GM19468 (cell line): Measurements from ENCODE around the gene VGLL4.
"Not testable (repeated sequence)": the region's sequence is repeated elsewhere in the genome, so short reads cannot be mapped to it uniquely, and the experiment has no call there.

Experiments used
- ATAC-seq: cut with Tn5 transposase; IDR thresholded peaks from one replicate; pipeline ENCODE4 v1.9.1; 2021; ENCODE audit warnings: mild to moderate bottlenecking, moderate library complexity, moderate number of reproducible peaks; ENCODE audit not compliant: unreplicated experiment; ENCODE audit errors: extremely low read depth

The VGLL4 gene

DNA sequence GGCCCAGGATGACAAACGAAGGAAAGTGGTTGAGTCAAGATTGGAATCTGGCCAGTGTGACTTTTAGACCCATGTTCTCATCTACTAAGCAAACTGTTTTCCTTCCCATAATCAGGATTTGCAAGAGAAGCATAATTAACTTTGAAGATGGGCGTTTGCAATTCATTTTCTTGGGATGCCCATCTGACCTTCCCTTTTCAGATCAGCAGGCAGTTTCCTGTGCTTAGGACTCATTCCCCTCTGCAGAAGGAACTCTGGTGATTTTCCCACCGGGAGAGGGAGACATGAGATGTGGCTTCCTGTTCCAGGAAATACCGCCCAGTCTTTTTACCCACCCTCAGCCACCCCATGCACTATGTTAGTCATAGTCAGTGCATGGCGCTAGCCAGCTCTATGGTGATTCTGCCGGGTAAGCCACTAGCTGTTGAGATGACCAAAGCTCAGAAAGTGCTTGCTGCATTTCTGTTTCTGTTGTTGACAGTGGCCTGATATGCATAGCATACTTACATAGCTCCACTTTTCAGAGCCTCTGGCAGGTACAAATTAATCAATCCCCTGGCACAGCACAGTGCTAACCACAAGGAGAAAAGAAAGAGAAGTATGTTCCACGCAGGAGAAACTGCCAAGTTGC lies 129.4 kb downstream of the VGLL4 start:
- ATAC-seq, result no peak

- ATAC-seq, result no peak
Observed at GRCh38 chr3:11513817-11514135, 129.9 kb downstream of the VGLL4 start.

DNA sequence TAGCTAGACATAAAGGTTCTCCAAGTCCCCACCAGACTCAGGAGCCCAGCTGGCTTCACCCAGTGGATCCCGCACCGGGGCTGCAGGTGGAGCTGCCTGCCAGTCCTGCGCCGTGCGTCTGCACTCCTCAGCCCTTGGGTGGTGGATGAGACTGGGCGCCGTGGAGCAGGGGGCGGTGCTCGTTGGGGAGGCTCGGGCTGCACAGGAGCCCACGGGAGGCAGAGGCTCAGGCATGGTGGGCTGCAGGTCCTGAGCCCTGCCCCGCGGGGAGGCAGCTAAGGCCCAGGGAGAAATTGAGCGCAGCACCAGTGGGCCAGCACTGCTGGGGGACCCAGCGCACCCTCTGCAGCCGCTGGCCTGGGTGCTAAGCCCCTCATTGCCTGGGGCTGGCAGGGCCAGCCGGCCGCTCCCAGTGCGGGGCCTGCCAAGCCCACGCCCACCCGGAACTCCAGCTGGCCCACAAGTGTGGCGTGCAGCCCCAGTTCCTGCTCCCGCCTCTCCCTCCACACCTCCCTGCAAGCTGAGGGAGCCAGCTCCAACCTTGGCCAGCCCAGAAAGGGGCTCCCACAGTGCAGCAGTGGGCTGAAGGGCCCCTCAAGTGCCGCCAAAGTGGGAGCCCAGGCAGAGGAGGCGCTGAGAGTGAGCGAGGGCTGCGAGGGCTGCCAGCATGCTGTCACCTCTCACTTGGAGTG lies 130.4 kb downstream of the VGLL4 start:
- ATAC-seq, result not testable (repeated sequence)

DNA sequence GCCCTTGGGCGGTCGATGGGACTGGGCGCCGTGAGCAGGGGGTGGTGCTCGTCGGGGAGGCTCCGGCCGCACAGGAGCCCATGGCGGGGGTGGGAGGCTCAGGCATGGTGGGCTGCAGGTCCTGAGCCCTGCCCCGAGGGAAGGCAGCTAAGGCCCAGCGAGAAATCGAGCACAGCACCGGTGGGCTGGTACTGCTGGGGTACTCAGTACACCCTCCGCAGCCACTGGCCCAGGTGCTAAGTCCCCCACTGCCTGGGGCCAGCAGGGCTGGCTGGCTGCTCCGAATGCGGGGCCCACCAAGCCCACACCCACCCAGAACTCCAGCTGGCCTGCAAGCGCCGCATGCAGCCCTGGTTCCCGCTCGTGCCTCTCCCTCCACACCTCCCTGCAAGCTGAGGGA lies 132.1 kb downstream of the VGLL4 start:
- not testable (repeated sequence) for ATAC-seq

- ATAC-seq, result no peak
Observed at GRCh38 chr3:11510356-11510755, 133.4 kb downstream of the VGLL4 start.

- ATAC-seq, result no peak
Observed at GRCh38 chr3:11510001-11510340, 133.7 kb downstream of the VGLL4 start.

GRCh38 chr3:11509173-11510000 lies 134.3 kb downstream of the VGLL4 start:
- no peak for ATAC-seq

DNA sequence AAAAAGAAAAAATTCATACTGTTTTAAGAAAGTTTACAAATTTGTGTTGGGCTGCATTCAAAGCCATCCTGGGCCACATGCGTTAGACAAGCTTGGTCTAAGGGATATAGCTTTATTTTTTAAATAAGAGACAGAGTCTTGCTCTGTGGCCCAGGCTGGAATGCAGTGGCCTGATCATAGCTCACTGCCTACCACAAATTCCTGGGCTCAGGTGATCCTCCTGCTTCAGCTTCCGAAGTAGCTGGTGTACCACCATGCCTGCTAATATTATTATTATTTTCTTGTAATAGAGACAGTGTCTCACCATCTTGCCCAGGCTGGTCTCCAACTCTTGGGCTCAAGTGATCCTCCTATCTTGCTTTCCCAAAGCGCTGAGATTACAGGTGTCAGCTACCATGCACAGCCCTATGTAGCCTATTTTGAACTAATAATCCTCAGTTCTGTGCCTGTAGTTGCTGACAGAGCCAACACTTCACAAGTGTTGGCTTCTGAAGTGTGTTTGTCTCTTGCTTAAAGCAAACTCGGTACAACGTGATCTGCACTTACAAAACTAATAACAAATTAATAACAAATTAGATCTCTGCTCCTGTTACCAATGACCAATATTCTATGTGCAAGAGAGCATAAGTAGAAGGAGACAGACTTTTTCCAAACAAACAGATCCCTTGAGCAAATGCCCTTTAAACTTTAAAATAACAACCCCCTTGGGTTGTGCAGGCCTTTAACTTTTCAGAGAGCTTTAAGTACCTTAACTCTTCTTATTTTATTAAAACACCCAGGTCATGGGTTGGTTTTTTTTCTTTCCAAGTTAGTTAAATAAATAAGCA lies 135.2 kb downstream of the VGLL4 start:
- no peak for ATAC-seq

DNA sequence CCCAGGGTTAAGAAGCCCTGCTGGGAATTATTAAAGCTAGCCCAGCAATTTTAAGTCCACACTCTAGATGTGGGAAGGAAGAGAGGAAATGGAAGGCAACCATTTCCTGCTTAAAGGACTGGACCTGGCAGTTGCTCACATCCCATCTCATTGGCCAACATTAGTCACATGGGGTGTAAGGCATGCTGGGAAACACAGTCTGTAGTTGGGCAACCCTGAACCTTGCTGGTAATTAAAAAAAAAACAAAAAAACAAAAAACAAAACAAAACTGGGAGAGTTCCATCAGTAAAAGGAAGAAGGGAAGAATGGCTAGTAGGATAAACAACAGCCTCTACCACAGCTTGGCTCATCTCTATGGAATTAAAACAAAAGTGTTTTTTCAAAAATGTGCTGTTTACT lies 136.0 kb downstream of the VGLL4 start:
- ATAC-seq, result no peak
